Mesendoderm (in vitro differentiated cells): ENCODE results near the gene ZSCAN26.

Experiments
- DNase-seq: peaks from one replicate; pipeline ENCODE4 v3.0.0; 2013
- H2AK5ac ChIP-seq: 2 replicates; pipeline ENCODE4 v1.6.1; 2013; ENCODE audit warnings: low read length, inconsistent platforms
- H2BK120ac ChIP-seq: 2 replicates; pipeline ENCODE4 v1.6.1; 2013; ENCODE audit warnings: low read depth, mild to moderate bottlenecking, low read length, moderate library complexity, mixed read lengths
- H2BK15ac ChIP-seq: replicated peaks from 2 replicates; pipeline ENCODE4 v1.6.1; 2013; ENCODE audit warnings: low read depth, mild to moderate bottlenecking, moderate library complexity
- H2BK5ac ChIP-seq: 2 replicates; pipeline ENCODE4 v1.6.1; 2013; ENCODE audit warnings: low read length, inconsistent platforms
- H3K18ac ChIP-seq: 2 replicates; pipeline ENCODE4 v1.6.1; 2013; ENCODE audit warnings: mild to moderate bottlenecking, low read length, mixed read lengths
- H3K23ac ChIP-seq: one replicate; pipeline ENCODE4 v1.6.1; 2013; ENCODE audit warnings: low read length
- H3K27ac ChIP-seq: 2 replicates; pipeline ENCODE4 v1.5.1; 2013; ENCODE audit warnings: low read depth, mild to moderate bottlenecking, inconsistent platforms, low read length, moderate library complexity
- H3K27me3 ChIP-seq: 2 replicates; pipeline ENCODE4 v1.6.1; 2013; ENCODE audit warnings: low read length, control low read depth, mild to moderate bottlenecking, inconsistent platforms; ENCODE audit not compliant: insufficient read depth, poor library complexity
- H3K36me3 ChIP-seq: 2 replicates; pipeline ENCODE4 v1.6.1; 2013; ENCODE audit warnings: low read length, inconsistent platforms; ENCODE audit not compliant: control insufficient read depth, insufficient read depth
- H3K4ac ChIP-seq: one replicate; pipeline ENCODE4 v1.6.1; 2013; ENCODE audit warnings: low read depth, mild to moderate bottlenecking, low read length, moderate library complexity
- H3K4me1 ChIP-seq: 2 replicates; pipeline ENCODE4 v1.6.1; 2013; ENCODE audit warnings: low read depth, low read length, inconsistent platforms; ENCODE audit not compliant: control insufficient read depth
- H3K4me2 ChIP-seq: 2 replicates; pipeline ENCODE4 v1.6.1; 2013; ENCODE audit warnings: low read length
- H3K4me3 ChIP-seq: 2 replicates; pipeline ENCODE4 v1.5.1; 2013; ENCODE audit warnings: mild to moderate bottlenecking, low read length
- H3K56ac ChIP-seq: one replicate; pipeline ENCODE4 v1.6.1; 2013; ENCODE audit warnings: low read length
- H3K79me1 ChIP-seq: 2 replicates; pipeline ENCODE4 v1.6.1; 2013; ENCODE audit warnings: low read length, inconsistent platforms
- H3K79me2 ChIP-seq: 2 replicates; pipeline ENCODE4 v1.6.1; 2013; ENCODE audit warnings: mild to moderate bottlenecking, low read length; ENCODE audit not compliant: control insufficient read depth, insufficient read depth
- H3K9ac ChIP-seq: 2 replicates; pipeline ENCODE4 v1.6.1; 2013; ENCODE audit warnings: low read length, inconsistent platforms
- H4K5ac ChIP-seq: one replicate; pipeline ENCODE4 v1.6.1; 2013; ENCODE audit warnings: low read length
- H4K8ac ChIP-seq: one replicate; pipeline ENCODE4 v1.6.1; 2013; ENCODE audit warnings: low read depth, mild to moderate bottlenecking, control low read depth, low read length, moderate library complexity
- WGBS: extraction: QIAGEN DNeasy Blood & Tissue Kit; methylation state at CpG from one replicate; pipeline ENCODE4 v1.1.7; 2013; ENCODE audit warnings: low lambda C conversion rate, missing lambda C conversion rate; ENCODE audit not compliant: insufficient coverage; ENCODE audit errors: extremely low coverage; 5-methylcytosine and 5-hydroxymethylcytosine counted together

Gene ZSCAN26

GRCh38 chr6:28251661-28252008, 15.3 kb upstream of the ZSCAN26 start:
- peaks cover 4% of the 10 kb centered on the region for H3K79me1 ChIP-seq
- H2BK15ac ChIP-seq = no peak overlapping the region
- no peaks in the 10 kb centered on the region for H3K27me3 ChIP-seq
- peak overlapping the region; percentile 2 for H3K4ac ChIP-seq
- H4K5ac ChIP-seq = no peak overlapping the region
- H2BK120ac ChIP-seq = no peak overlapping the region
- H4K8ac ChIP-seq = no peak overlapping the region
- peaks cover 2% of the 10 kb centered on the region for H3K4me1 ChIP-seq
- no peaks in the 10 kb centered on the region for H3K36me3 ChIP-seq
- no CpG with 5 or more reads among the region's 25 CpGs for WGBS
- peaks cover 1% of the 10 kb centered on the region for H3K79me2 ChIP-seq
- no peak overlapping the region for H3K23ac ChIP-seq
- H3K18ac ChIP-seq = no peak overlapping the region
- peak overlapping the region; percentile 85 for H3K56ac ChIP-seq
- peak overlapping the region; percentile 98 for H3K4me3 ChIP-seq
- peak overlapping the region; percentile 49 for H3K4me2 ChIP-seq
- H3K27ac ChIP-seq = no peak overlapping the region
- no peak overlapping the region for H2AK5ac ChIP-seq
- DNase-seq = peak; percentile 61
- H3K9ac ChIP-seq = peak overlapping the region; percentile 95
- no peak overlapping the region for H2BK5ac ChIP-seq

- H3K79me2 ChIP-seq = peaks cover 1% of the 10 kb centered on the region
- no peak within 1 kb of the TSS for H2AK5ac ChIP-seq
- H3K4ac ChIP-seq = peak within 1 kb of the TSS; percentile 2
- H2BK120ac ChIP-seq = no peak within 1 kb of the TSS
- no peak within 1 kb of the TSS for H2BK15ac ChIP-seq
- H4K8ac ChIP-seq = no peak within 1 kb of the TSS
- peak within 1 kb of the TSS; percentile 95 for H3K9ac ChIP-seq
- peak within 1 kb of the TSS; percentile 49 for H3K4me2 ChIP-seq
- no peaks in the 10 kb centered on the region for H3K27me3 ChIP-seq
- H4K5ac ChIP-seq = no peak within 1 kb of the TSS
- peak within 1 kb of the TSS; percentile 98 for H3K4me3 ChIP-seq
- H3K18ac ChIP-seq = no peak within 1 kb of the TSS
- peaks cover 4% of the 10 kb centered on the region for H3K79me1 ChIP-seq
- H3K23ac ChIP-seq = no peak within 1 kb of the TSS
- peak; percentile 96 for DNase-seq
- no peaks in the 10 kb centered on the region for H3K36me3 ChIP-seq
- no peak within 1 kb of the TSS for H3K27ac ChIP-seq
- WGBS = no CpG with 5 or more reads among the region's 14 CpGs
- no peak within 1 kb of the TSS for H2BK5ac ChIP-seq
- peak within 1 kb of the TSS; percentile 85 for H3K56ac ChIP-seq
- H3K4me1 ChIP-seq = peaks cover 2% of the 10 kb centered on the region
Observed at GRCh38 chr6:28252009-28252975, 14.7 kb upstream of the ZSCAN26 start, which contains the start of gene ZKSCAN4. Gene ZKSCAN4, minus strand, starts transcription at chr6:28252269. Its CDS starts 289 bp downstream, at chr6:28251980.

- H2BK120ac ChIP-seq = no peak overlapping the region
- H2BK5ac ChIP-seq = no peak overlapping the region
- no CpG with 5 or more reads among the region's 1 CpG for WGBS
- peaks cover 1% of the 10 kb centered on the region for H3K79me2 ChIP-seq
- H3K36me3 ChIP-seq = no peaks in the 10 kb centered on the region
- peaks cover 2% of the 10 kb centered on the region for H3K4me1 ChIP-seq
- no peak overlapping the region for H3K18ac ChIP-seq
- no peak overlapping the region for H2AK5ac ChIP-seq
- no peak overlapping the region for H3K9ac ChIP-seq
- no peaks in the 10 kb centered on the region for H3K27me3 ChIP-seq
- H3K4me3 ChIP-seq = no peak overlapping the region
- H3K79me1 ChIP-seq = peaks cover 4% of the 10 kb centered on the region
- H3K4me2 ChIP-seq = no peak overlapping the region
- H3K27ac ChIP-seq = no peak overlapping the region
- H2BK15ac ChIP-seq = no peak overlapping the region
- H4K8ac ChIP-seq = no peak overlapping the region
- peak; percentile 37 for DNase-seq
- no peak overlapping the region for H3K4ac ChIP-seq
- H4K5ac ChIP-seq = no peak overlapping the region
- no peak overlapping the region for H3K23ac ChIP-seq
- no peak overlapping the region for H3K56ac ChIP-seq
Observed at GRCh38 chr6:28254121-28254519, 12.8 kb upstream of the ZSCAN26 start.

GRCh38 chr6:28257042-28257441, 9.9 kb upstream of the ZSCAN26 start:
- no peak overlapping the region for H3K23ac ChIP-seq
- H2BK120ac ChIP-seq = no peak overlapping the region
- no CpG with 5 or more reads among the region's 1 CpG for WGBS
- no peak overlapping the region for H4K5ac ChIP-seq
- H3K56ac ChIP-seq = no peak overlapping the region
- H2AK5ac ChIP-seq = no peak overlapping the region
- H3K4me3 ChIP-seq = no peak overlapping the region
- no peaks in the 10 kb centered on the region for H3K4me1 ChIP-seq
- no peak overlapping the region for H3K4ac ChIP-seq
- no peaks in the 10 kb centered on the region for H3K27me3 ChIP-seq
- no peak overlapping the region for H3K4me2 ChIP-seq
- no peak overlapping the region for H2BK5ac ChIP-seq
- H3K18ac ChIP-seq = no peak overlapping the region
- H4K8ac ChIP-seq = no peak overlapping the region
- H2BK15ac ChIP-seq = no peak overlapping the region
- H3K27ac ChIP-seq = no peak overlapping the region
- H3K79me2 ChIP-seq = no peaks in the 10 kb centered on the region
- H3K79me1 ChIP-seq = no peaks in the 10 kb centered on the region
- DNase-seq = no peak
- H3K9ac ChIP-seq = no peak overlapping the region
- no peaks in the 10 kb centered on the region for H3K36me3 ChIP-seq

- Histone ChIP-seq H3K27ac (no peak within 1 kb of the TSS), H2BK5ac (no peak within 1 kb of the TSS), H3K79me2 (no peaks in the 10 kb centered on the region), H3K36me3 (no peaks in the 10 kb centered on the region), H3K79me1 (no peaks in the 10 kb centered on the region), H3K18ac (no peak within 1 kb of the TSS), H4K5ac (no peak within 1 kb of the TSS), H3K9ac (no peak within 1 kb of the TSS), H2AK5ac (no peak within 1 kb of the TSS), H3K4me3 (no peak within 1 kb of the TSS), H3K4ac (no peak within 1 kb of the TSS), H4K8ac (no peak within 1 kb of the TSS), H3K27me3 (no peaks in the 10 kb centered on the region), H3K56ac (no peak within 1 kb of the TSS), H3K23ac (no peak within 1 kb of the TSS), H2BK15ac (no peak within 1 kb of the TSS), H3K4me1 (no peaks in the 10 kb centered on the region), H3K4me2 (no peak within 1 kb of the TSS), H2BK120ac (no peak within 1 kb of the TSS)
- WGBS = 100% methylated on average over 1 of the region's 58 CpGs
- no peak for DNase-seq
Observed at GRCh38 chr6:28258877-28259777, 7.8 kb upstream of the ZSCAN26 start, which contains the start of gene NKAPL. Gene NKAPL, plus strand, starts transcription at chr6:28259297. Its CDS starts 75 bp downstream, at chr6:28259372.
